H1 (cell line): Measurements from ENCODE around the gene RYR3. TPM values are rescaled to one million over a fixed set of nuclear protein-coding genes. Genes with fewer than 3 reads are reported as not detected.

Source experiments
- CTCF ChIA-PET: fragments of 300-600 bp; sonication (Branson Sonifier 250); formaldehyde crosslinking; loops from one replicate; lab custom pipeline; 2021; ENCODE audit not compliant: partially characterized antibody; lab: Charles Lee
- POLR2A ChIA-PET: fragments of 300-600 bp; sonication (Branson Sonifier 250); formaldehyde crosslinking; loops from one replicate; lab custom pipeline; 2021; ENCODE audit warnings: inconsistent platforms; ENCODE audit not compliant: partially characterized antibody; lab: Charles Lee
- DNase-seq, 2 experiments: peaks; one replicate each; pipeline versions ENCODE4 v3.0.0 to v3.0.0-alpha.2; 2010 to 2022; ENCODE audit warnings: low spot score in 2 of 2, low read depth in 1 of 2, mixed read lengths in 1 of 2
- FAIRE-seq: peaks from 2 replicates; lab custom pipeline; 2011; peaks lifted over from hg19 to GRCh38; lab: Jason Lieb, UNC
- H2AFZ ChIP-seq: 2 replicates; pipeline ENCODE4 v1.8.1; 2012; ENCODE audit warnings: low read length, inconsistent platforms
- H2AK5ac ChIP-seq: 2 replicates; pipeline ENCODE4 v1.6.1; 2013; ENCODE audit warnings: low read depth, low read length
- H2BK120ac ChIP-seq: replicated peaks from 2 replicates; pipeline ENCODE3; 2013; ENCODE audit warnings: low read depth, low read length, inconsistent platforms
- H2BK12ac ChIP-seq: 2 replicates; pipeline ENCODE4 v1.6.1; 2013; ENCODE audit warnings: low read depth, low read length
- H2BK15ac ChIP-seq: 2 replicates; pipeline ENCODE4 v1.6.1; 2013; ENCODE audit warnings: low read length
- H2BK20ac ChIP-seq: 2 replicates; pipeline ENCODE4 v1.6.1; 2013; ENCODE audit warnings: low read length
- H2BK5ac ChIP-seq: 2 replicates; pipeline ENCODE4 v1.6.1; 2013; ENCODE audit warnings: low read depth, low read length
- H3K14ac ChIP-seq: 2 replicates; pipeline ENCODE4 v1.6.1; 2013; ENCODE audit warnings: inconsistent platforms; ENCODE audit not compliant: insufficient read length
- H3K18ac ChIP-seq: 2 replicates; pipeline ENCODE4 v1.6.1; 2013; ENCODE audit warnings: low read length; ENCODE audit errors: extremely low read depth
- H3K23ac ChIP-seq: 2 replicates; pipeline ENCODE4 v1.6.1; 2013; ENCODE audit warnings: inconsistent platforms; ENCODE audit not compliant: insufficient read length
- H3K23me2 ChIP-seq: 2 replicates; pipeline ENCODE4 v1.6.1; 2013; ENCODE audit warnings: low read depth, low read length
- H3K27ac ChIP-seq: 2 replicates; pipeline ENCODE4 v1.6.1; 2011; ENCODE audit warnings: low read depth, low read length, inconsistent platforms
- H3K27me3 ChIP-seq, 4 experiments: replicated peaks in 1 of 4; 1 replicate in 1 of 4; 2 replicates in 3 of 4; pipeline versions ENCODE4 v1.6.1 to v1.8.1; 2011 to 2013; ENCODE audit warnings: low read length in 3 of 4, mild to moderate bottlenecking in 3 of 4, inconsistent platforms in 2 of 4, mixed read lengths in 2 of 4, moderate library complexity in 1 of 4; ENCODE audit not compliant: control insufficient read depth in 3 of 4, insufficient read depth in 3 of 4; ENCODE audit errors: extremely low read depth in 1 of 4
- H3K36me3 ChIP-seq, 4 experiments: 2 replicates each; pipeline versions ENCODE4 v1.6.1 to v1.8.1; 2011 to 2013; ENCODE audit warnings: mild to moderate bottlenecking in 4 of 4, low read length in 3 of 4, moderate library complexity in 2 of 4, control low read depth in 1 of 4, inconsistent platforms in 1 of 4; ENCODE audit not compliant: insufficient read depth in 4 of 4, control insufficient read depth in 2 of 4
- H3K4ac ChIP-seq: replicated peaks from 2 replicates; pipeline ENCODE3; 2013; ENCODE audit warnings: low read length, low read depth, mixed read lengths, inconsistent platforms; ENCODE audit not compliant: insufficient read length
- H3K4me1 ChIP-seq, 4 experiments: replicated peaks in 1 of 4; 1 replicate in 1 of 4; 2 replicates in 3 of 4; pipeline versions ENCODE4 v1.6.1 to v1.8.1; 2011 to 2013; ENCODE audit warnings: low read length in 3 of 4, inconsistent platforms in 2 of 4, mixed read lengths in 1 of 4; ENCODE audit not compliant: insufficient read depth in 4 of 4, control insufficient read depth in 3 of 4
- H3K4me2 ChIP-seq, 2 experiments: 2 replicates each; pipeline versions ENCODE4 v1.6.1 to v1.8.1; 2011 to 2013; ENCODE audit warnings: low read depth in 2 of 2, low read length in 2 of 2, control low read depth in 1 of 2, inconsistent platforms in 1 of 2, mild to moderate bottlenecking in 1 of 2; ENCODE audit not compliant: insufficient read depth in 1 of 2
- H3K4me3 ChIP-seq, 4 experiments: fragments of 200-600, 300-600 bp in 1 of 4; sonication (generic), shearing (Covaris generic), sonication (Bioruptor Twin) in 1 of 4; 2 replicates each; pipeline versions ENCODE4 v1.5.1 to v1.8.1; 2011 to 2016; ENCODE audit warnings: low read length in 4 of 4, low read depth in 3 of 4, control low read depth in 2 of 4, inconsistent platforms in 2 of 4, mild to moderate bottlenecking in 2 of 4, mixed read lengths in 1 of 4, moderate library complexity in 1 of 4; ENCODE audit not compliant: insufficient read depth in 2 of 4; ENCODE audit errors: extremely low read depth in 1 of 4
- H3K56ac ChIP-seq: replicated peaks from 2 replicates; pipeline ENCODE3; 2013; ENCODE audit warnings: low read depth, mild to moderate bottlenecking, mixed read lengths, low read length, inconsistent platforms; ENCODE audit not compliant: insufficient read length
- H3K79me1 ChIP-seq: 2 replicates; pipeline ENCODE4 v1.6.1; 2013; ENCODE audit warnings: low read depth, low read length, control low read depth
- H3K79me2 ChIP-seq, 2 experiments: 2 replicates each; pipeline versions ENCODE4 v1.6.1 to v1.8.1; 2012 to 2013; ENCODE audit warnings: low read length in 2 of 2, mild to moderate bottlenecking in 2 of 2, inconsistent platforms in 1 of 2; ENCODE audit not compliant: insufficient read depth in 2 of 2, control insufficient read depth in 1 of 2
- H3K9ac ChIP-seq, 4 experiments: replicated peaks in 1 of 4; 1 replicate in 1 of 4; 2 replicates in 3 of 4; pipeline versions ENCODE4 v1.6.1 to v1.8.1; 2011 to 2013; ENCODE audit warnings: low read depth in 3 of 4, low read length in 3 of 4, control low read depth in 2 of 4, mild to moderate bottlenecking in 2 of 4, moderate library complexity in 2 of 4, inconsistent platforms in 1 of 4; ENCODE audit errors: extremely low read depth in 1 of 4
- H3K9me3 ChIP-seq, 2 experiments: 2 replicates each; pipeline versions ENCODE4 v1.6.1 to v1.8.1; 2012 to 2013; ENCODE audit warnings: mild to moderate bottlenecking in 2 of 2, moderate library complexity in 2 of 2, control low read depth in 1 of 2, inconsistent platforms in 1 of 2, low read depth in 1 of 2, low read length in 1 of 2, mixed read lengths in 1 of 2; ENCODE audit not compliant: insufficient read depth in 2 of 2
- H4K20me1 ChIP-seq, 2 experiments: replicated peaks in 1 of 2; 2 replicates each; pipeline versions ENCODE3 to v1.8.1; 2011 to 2013; ENCODE audit warnings: inconsistent platforms in 2 of 2, low read length in 2 of 2, mild to moderate bottlenecking in 1 of 2; ENCODE audit not compliant: insufficient read depth in 2 of 2, control insufficient read depth in 1 of 2
- H4K5ac ChIP-seq: 2 replicates; pipeline ENCODE4 v1.6.1; 2013; ENCODE audit warnings: low read length, low read depth, mixed read lengths, inconsistent platforms; ENCODE audit not compliant: insufficient read length
- H4K8ac ChIP-seq: 2 replicates; pipeline ENCODE4 v1.8.0; 2013; ENCODE audit warnings: mild to moderate bottlenecking, moderate library complexity, low read length, inconsistent platforms; ENCODE audit not compliant: insufficient read depth; ENCODE audit errors: extremely low read depth
- H4K91ac ChIP-seq: replicated peaks from 2 replicates; pipeline ENCODE3; 2013; ENCODE audit warnings: low read length, mixed read lengths, inconsistent platforms; ENCODE audit not compliant: insufficient read length
- ASH2L ChIP-seq: fragments of 200-600, 300-600 bp; sonication (generic); IDR thresholded peaks from one replicate; pipeline ENCODE4 v1.7.1; 2017; ENCODE audit warnings: low read length
- CBX5 ChIP-seq: fragments of 300-800, 300-1000 bp; sonication (generic); IDR thresholded peaks from 2 replicates; pipeline ENCODE4 v1.7.1; 2016; ENCODE audit warnings: antibody characterized with exemption, low read length, low read depth
- CREB1 ChIP-seq: IDR thresholded peaks from 2 replicates; pipeline ENCODE4 v1.6.1; 2012; ENCODE audit warnings: inconsistent platforms
- EGR1 ChIP-seq: IDR thresholded peaks from 2 replicates; pipeline ENCODE4 v1.6.1; 2011; ENCODE audit warnings: low read depth, low read length, borderline replicate concordance
- HDAC2 ChIP-seq, 2 experiments: fragments of 300-600 bp in 1 of 2; sonication (generic) in 1 of 2; IDR thresholded peaks; 2 replicates each; pipeline ENCODE4 v1.6.1; 2011 to 2012; ENCODE audit warnings: low read depth in 2 of 2, low read length in 2 of 2, mild to moderate bottlenecking in 2 of 2, moderate library complexity in 2 of 2, borderline replicate concordance in 1 of 2, inconsistent platforms in 1 of 2
- JUND ChIP-seq: IDR thresholded peaks from 2 replicates; pipeline ENCODE4 v1.6.1; 2011; ENCODE audit warnings: mild to moderate bottlenecking, improper control_type of control experiment, low read length
- NANOG ChIP-seq: IDR thresholded peaks from 2 replicates; pipeline ENCODE4 v1.6.1; 2011; ENCODE audit warnings: low read length, low read depth, mild to moderate bottlenecking, inconsistent platforms; ENCODE audit not compliant: insufficient read depth, poor library complexity, severe bottlenecking
- POLR2A ChIP-seq, 2 experiments: IDR thresholded peaks; 1 replicate in 1 of 2; 2 replicates in 1 of 2; pipeline ENCODE4 v1.6.1; 2011; ENCODE audit warnings: low read depth in 2 of 2, low read length in 2 of 2, mild to moderate bottlenecking in 2 of 2; ENCODE audit errors: control extremely low read depth in 1 of 2
- RXRA ChIP-seq: IDR thresholded peaks from 2 replicates; pipeline ENCODE4 v1.6.1; 2011; ENCODE audit warnings: low read depth, mild to moderate bottlenecking, low read length, moderate library complexity; ENCODE audit not compliant: insufficient read depth
- SIX5 ChIP-seq: IDR thresholded peaks from 2 replicates; pipeline ENCODE4 v1.6.1; 2011; ENCODE audit warnings: mild to moderate bottlenecking, low read depth, low read length
- SP4 ChIP-seq: IDR thresholded peaks from 2 replicates; pipeline ENCODE4 v1.6.1; 2012; ENCODE audit warnings: low read length, inconsistent platforms
- WGBS, 2 experiments: shearing (Covaris generic) in 1 of 2; methylation state at CpG; one replicate each; pipeline versions ENCODE4 v1.1.6 to v1.1.7; 2013 to 2015; ENCODE audit warnings: low lambda C conversion rate in 2 of 2, mixed read lengths in 2 of 2, inconsistent platforms in 1 of 2, low coverage in 1 of 2, missing lambda C conversion rate in 1 of 2; ENCODE audit not compliant: insufficient replicate concordance in 2 of 2, insufficient coverage in 1 of 2, insufficient read length in 1 of 2; ENCODE audit errors: extremely low coverage in 1 of 2, missing lambda C conversion rate in 1 of 2; 5-methylcytosine and 5-hydroxymethylcytosine counted together
- polyA plus RNA-seq, 7 experiments: library from polyadenylated mRNA; depleted of rRNA in 3 of 7; stranded (reverse) in 5 of 7; unstranded in 2 of 7; fragments of >200 nt in 5 of 7; fragments of 200-250 nt in 2 of 7; gene quantifications; 1 replicate in 5 of 7; 2 replicates in 1 of 7; 4 replicates in 1 of 7; pipeline versions ENCODE4 v1.2.1 to v1.2.3, GENCODE V29; 2011 to 2013; ENCODE audit warnings: missing spikeins in 2 of 7, mixed read lengths in 2 of 7
- total RNA-seq: library from RNA; stranded (reverse); fragmentation: NEBNext Ultra II Directional; extraction: Animal tissue kit (Norgen Biotek cat#: 25700); gene quantifications from 2 replicates; pipeline ENCODE4 v1.2.1, GENCODE V29; 2021
- TF ChIP-seq, protein P1 (sequence below): IDR thresholded peaks from 2 replicates; pipeline ENCODE4 v1.6.1; 2012; ENCODE audit warnings: inconsistent platforms
- TF ChIP-seq, protein P2 (sequence below): IDR thresholded peaks from 2 replicates; pipeline ENCODE4 v1.6.1; 2011; ENCODE audit warnings: low read depth, mild to moderate bottlenecking, low read length; ENCODE audit not compliant: insufficient read depth
- TF ChIP-seq, protein P3 (sequence below): IDR thresholded peaks from 2 replicates; pipeline ENCODE4 v1.6.1; 2011; ENCODE audit warnings: low read length, improper control_type of control experiment

Gene RYR3
- total and polyA plus RNA-seq, 2 of the 8 experiments (the other 6 are each of a cell fraction or from before 2014, with no cell fraction given): 0.33 to 3.4 TPM

DNA sequence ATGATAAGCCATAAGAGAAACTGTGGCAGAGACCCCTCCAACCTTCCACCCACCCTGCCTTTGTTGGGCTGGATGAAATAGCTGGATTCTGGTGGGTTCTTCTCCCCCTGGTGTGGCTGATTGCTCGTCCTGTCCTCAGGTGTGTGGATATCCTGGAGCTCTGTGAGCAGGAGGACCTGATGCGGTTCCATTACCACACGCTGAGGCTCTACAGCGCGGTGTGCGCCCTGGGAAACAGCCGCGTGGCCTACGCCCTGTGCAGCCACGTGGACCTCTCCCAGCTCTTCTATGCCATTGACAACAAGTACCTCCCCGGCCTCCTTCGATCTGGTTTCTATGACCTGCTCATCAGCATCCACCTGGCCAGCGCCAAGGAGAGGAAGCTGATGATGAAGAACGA, 351.2 kb downstream of the RYR3 start:
- Histone ChIP-seq H3K36me3 (no peaks in the 10 kb centered on the region), H3K18ac (no peak overlapping the region), H2BK120ac (no peak overlapping the region), H3K14ac (no peak overlapping the region), H3K27ac (no peak overlapping the region), H3K56ac (no peak overlapping the region), H3K23me2 (no peaks in the 10 kb centered on the region), H3K4me2 (no peak overlapping the region), H3K79me1 (no peaks in the 10 kb centered on the region), H4K8ac (no peak overlapping the region), H2BK5ac (no peak overlapping the region), H3K4ac (no peak overlapping the region), H2BK20ac (no peak overlapping the region), H2BK12ac (no peak overlapping the region), H4K20me1 (no peaks in the 10 kb centered on the region), H3K4me1 (no peaks in the 10 kb centered on the region), H3K79me2 (no peaks in the 10 kb centered on the region), H4K5ac (no peak overlapping the region), H2BK15ac (no peak overlapping the region), H2AK5ac (no peak overlapping the region), H3K9ac (no peak overlapping the region), H4K91ac (no peak overlapping the region), H2AFZ (no peak overlapping the region), H3K9me3 (no peaks in the 10 kb centered on the region), H3K27me3 (no peaks in the 10 kb centered on the region), H3K23ac (no peak overlapping the region), H3K4me3 (no peak overlapping the region)
- DNase-seq (no peak), FAIRE-seq (no peak)
- 89% methylated on average over 14 of the region's 14 CpGs; no CpG with 5 or more reads in 1 of the 2 experiments for WGBS, 2 experiments
- CTCF ChIA-PET: no interaction called here
- POLR2A ChIA-PET: no interaction called here
- TF ChIP-seq ASH2L (no peak), CREB1 (no peak), SP4 (no peak), CBX5 (no peak), HDAC2 (IDR thresholded peaks at IDR 0.05; ENCODE audit: borderline replicate concordance in 1 of 2, low read depth in 2 of 2, low read length in 2 of 2) (no peak), SIX5 (no peak), EGR1 (no peak), RXRA (no peak), JUND (no peak), POLR2A (IDR thresholded peaks at IDR 0.05; ENCODE audit: control extremely low read depth in 1 of 2, low read depth in 2 of 2, low read length in 2 of 2) (no peak), NANOG (no peak)
- TF ChIP-seq, protein P1, sequence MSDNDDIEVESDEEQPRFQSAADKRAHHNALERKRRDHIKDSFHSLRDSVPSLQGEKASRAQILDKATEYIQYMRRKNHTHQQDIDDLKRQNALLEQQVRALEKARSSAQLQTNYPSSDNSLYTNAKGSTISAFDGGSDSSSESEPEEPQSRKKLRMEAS: no peak
- TF ChIP-seq, protein P2, sequence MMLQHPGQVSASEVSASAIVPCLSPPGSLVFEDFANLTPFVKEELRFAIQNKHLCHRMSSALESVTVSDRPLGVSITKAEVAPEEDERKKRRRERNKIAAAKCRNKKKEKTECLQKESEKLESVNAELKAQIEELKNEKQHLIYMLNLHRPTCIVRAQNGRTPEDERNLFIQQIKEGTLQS: no peak
- TF ChIP-seq, protein P3, sequence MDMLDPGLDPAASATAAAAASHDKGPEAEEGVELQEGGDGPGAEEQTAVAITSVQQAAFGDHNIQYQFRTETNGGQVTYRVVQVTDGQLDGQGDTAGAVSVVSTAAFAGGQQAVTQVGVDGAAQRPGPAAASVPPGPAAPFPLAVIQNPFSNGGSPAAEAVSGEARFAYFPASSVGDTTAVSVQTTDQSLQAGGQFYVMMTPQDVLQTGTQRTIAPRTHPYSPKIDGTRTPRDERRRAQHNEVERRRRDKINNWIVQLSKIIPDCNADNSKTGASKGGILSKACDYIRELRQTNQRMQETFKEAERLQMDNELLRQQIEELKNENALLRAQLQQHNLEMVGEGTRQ: no peak
